Neural cell (in vitro differentiated cells): ENCODE results near the gene PKNOX1. TPM values are rescaled to one million over a fixed set of nuclear protein-coding genes. Genes with fewer than 3 reads are reported as not detected.

Source experiments
- H2AFZ ChIP-seq: fragments of 200-600, 300-800 bp; sonication (generic), shearing (Covaris generic); 2 replicates; pipeline ENCODE4 v1.6.0; 2014; ENCODE audit warnings: low read depth, mild to moderate bottlenecking, antibody characterized with exemption, low read length, moderate library complexity
- H3F3A ChIP-seq: fragments of 200-600 bp; shearing (Covaris generic); 2 replicates; pipeline ENCODE4 v1.6.1; 2016; ENCODE audit warnings: mild to moderate bottlenecking, moderate library complexity, mixed read lengths, antibody characterized with exemption, low read length; ENCODE audit not compliant: insufficient read depth, poor library complexity, severe bottlenecking
- H3K27ac ChIP-seq: fragments of 200-600, 300-800 bp; sonication (generic), shearing (Covaris generic); 2 replicates; pipeline ENCODE4 v1.5.1; 2014; ENCODE audit warnings: mild to moderate bottlenecking, low read length, moderate library complexity
- H3K27me3 ChIP-seq: fragments of 300-800, 200-600 bp; sonication (generic), shearing (Covaris generic); 2 replicates; pipeline ENCODE4 v1.6.0; 2014; ENCODE audit warnings: mild to moderate bottlenecking, low read depth, low read length, moderate library complexity; ENCODE audit not compliant: insufficient read depth
- H3K36me3 ChIP-seq: fragments of 300-800, 200-600 bp; sonication (generic), shearing (Covaris generic); 2 replicates; pipeline ENCODE4 v1.5.1; 2014; ENCODE audit warnings: mild to moderate bottlenecking, antibody characterized with exemption, low read length, moderate library complexity; ENCODE audit not compliant: insufficient read depth
- H3K4me2 ChIP-seq: fragments of 300-800, 200-600 bp; sonication (generic), shearing (Covaris generic); 2 replicates; pipeline ENCODE4 v1.6.0; 2014; ENCODE audit warnings: mild to moderate bottlenecking, low read length
- H3K4me3 ChIP-seq: fragments of 300-800, 200-600 bp; sonication (generic), shearing (Covaris generic); 2 replicates; pipeline ENCODE4 v1.5.1; 2014; ENCODE audit warnings: mild to moderate bottlenecking, low read length, moderate library complexity
- H3K79me2 ChIP-seq: fragments of 200-600 bp; shearing (Covaris generic); replicated peaks from 2 replicates; pipeline ENCODE4 v1.6.0; 2014; ENCODE audit warnings: mild to moderate bottlenecking, low read length, moderate library complexity; ENCODE audit not compliant: insufficient read depth
- H3K9ac ChIP-seq: fragments of 300-800, 200-600 bp; sonication (generic), shearing (Covaris generic); 2 replicates; pipeline ENCODE4 v1.6.1; 2016; ENCODE audit warnings: mild to moderate bottlenecking, low read length, mixed read lengths
- H3K9me2 ChIP-seq: fragments of 200-600 bp; shearing (Covaris generic); 2 replicates; pipeline ENCODE4 v1.6.1; 2016; ENCODE audit warnings: mild to moderate bottlenecking, low read length, mixed read lengths; ENCODE audit not compliant: insufficient read depth
- H3K9me3 ChIP-seq: fragments of 200-600, 300-800 bp; sonication (generic), shearing (Covaris generic); 2 replicates; pipeline ENCODE4 v1.6.1; 2016; ENCODE audit warnings: mild to moderate bottlenecking, mixed run types, low read length, moderate library complexity, mixed read lengths
- H4K20me1 ChIP-seq: fragments of 200-600 bp; shearing (Covaris generic); 2 replicates; pipeline ENCODE4 v1.6.1; 2016; ENCODE audit warnings: mild to moderate bottlenecking, mixed run types; ENCODE audit not compliant: insufficient read depth
- EP300 ChIP-seq: fragments of 450-650 bp; conservative IDR thresholded peaks from 2 replicates; pipeline ENCODE4 v1.6.1; 2014; ENCODE audit warnings: antibody characterized with exemption, mild to moderate bottlenecking, moderate library complexity; ENCODE audit not compliant: poor library complexity, severe bottlenecking
- EZH2 ChIP-seq: fragments of 200-600, 300-800 bp; shearing (Covaris generic), sonication (generic); IDR thresholded peaks from 2 replicates; pipeline ENCODE4 v1.6.1; 2014; ENCODE audit warnings: antibody characterized with exemption, low read length, borderline replicate concordance, mild to moderate bottlenecking; ENCODE audit not compliant: insufficient read depth, poor library complexity, severe bottlenecking
- MXI1 ChIP-seq: fragments of 450-650 bp; conservative IDR thresholded peaks from 2 replicates; pipeline ENCODE4 v1.6.1; 2014; ENCODE audit warnings: antibody characterized with exemption, mild to moderate bottlenecking; ENCODE audit not compliant: poor library complexity, severe bottlenecking
- POLR2AphosphoS5 ChIP-seq: IDR thresholded peaks from 2 replicates; pipeline ENCODE4 v1.6.1; 2012
- RAD21 ChIP-seq: fragments of 450-650 bp; conservative IDR thresholded peaks from 2 replicates; pipeline ENCODE4 v1.6.1; 2014; ENCODE audit warnings: antibody characterized with exemption, mild to moderate bottlenecking, moderate library complexity
- SMC3 ChIP-seq: fragments of 450-650 bp; conservative IDR thresholded peaks from 2 replicates; pipeline ENCODE4 v1.6.1; 2014; ENCODE audit warnings: antibody characterized with exemption, mild to moderate bottlenecking, moderate library complexity; ENCODE audit not compliant: poor library complexity
- TAF1 ChIP-seq: IDR thresholded peaks from 2 replicates; pipeline ENCODE4 v1.6.1; 2012; ENCODE audit warnings: low read depth
- polyA plus RNA-seq: library from polyadenylated mRNA; depleted of rRNA; stranded (reverse); fragments of >200 nt; gene quantifications from 2 replicates; pipeline ENCODE4 v1.2.3, GENCODE V29; 2014
- TF ChIP-seq, protein P1 (sequence below): fragments of 450-650 bp; IDR thresholded peaks from 2 replicates; pipeline ENCODE4 v1.5.1; 2014; ENCODE audit warnings: antibody characterized with exemption, mild to moderate bottlenecking, moderate library complexity; ENCODE audit not compliant: poor library complexity, severe bottlenecking
- TF ChIP-seq, protein P2 (sequence below): IDR thresholded peaks from 2 replicates; pipeline ENCODE4 v1.6.1; 2012; ENCODE audit warnings: borderline replicate concordance

Gene PKNOX1
- polyA plus RNA-seq, 1 donor from 2014 or later, result 6.9 TPM

DNA sequence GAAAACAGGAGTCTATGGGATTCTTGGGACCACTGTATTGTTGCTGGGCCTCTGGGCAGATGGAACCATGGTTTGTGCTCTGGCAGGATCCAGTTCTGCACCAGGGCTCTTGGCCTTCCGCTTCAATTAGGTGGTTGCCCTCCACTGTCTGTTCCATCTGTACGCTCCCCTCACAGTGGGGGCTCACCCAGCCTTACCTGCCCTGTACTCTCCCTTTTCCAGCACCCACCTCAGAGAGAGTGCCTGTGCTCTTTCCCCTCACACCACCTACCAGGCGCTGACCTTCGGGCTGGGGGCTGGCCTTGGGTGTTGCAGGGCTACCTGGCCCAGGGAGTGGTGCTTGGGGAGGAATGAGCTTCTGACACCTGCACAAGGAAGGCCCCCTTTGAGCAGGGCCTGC is 7.5 kb downstream of the PKNOX1 start:
- no peak overlapping the region for H3K9ac ChIP-seq
- H3K27me3 ChIP-seq, result no peaks in the 10 kb centered on the region
- H3K79me2 ChIP-seq, result peaks cover 17% of the 10 kb centered on the region
- no peak overlapping the region for H3K27ac ChIP-seq
- no peaks in the 10 kb centered on the region for H4K20me1 ChIP-seq
- H3K36me3 ChIP-seq, result no peaks in the 10 kb centered on the region
- H2AFZ ChIP-seq, result no peak overlapping the region
- peaks cover 2% of the 10 kb centered on the region for H3F3A ChIP-seq
- peaks cover 4% of the 10 kb centered on the region for H3K9me3 ChIP-seq
- H3K9me2 ChIP-seq, result no peaks in the 10 kb centered on the region
- H3K4me3 ChIP-seq, result no peak overlapping the region
- TF ChIP-seq, protein P1, sequence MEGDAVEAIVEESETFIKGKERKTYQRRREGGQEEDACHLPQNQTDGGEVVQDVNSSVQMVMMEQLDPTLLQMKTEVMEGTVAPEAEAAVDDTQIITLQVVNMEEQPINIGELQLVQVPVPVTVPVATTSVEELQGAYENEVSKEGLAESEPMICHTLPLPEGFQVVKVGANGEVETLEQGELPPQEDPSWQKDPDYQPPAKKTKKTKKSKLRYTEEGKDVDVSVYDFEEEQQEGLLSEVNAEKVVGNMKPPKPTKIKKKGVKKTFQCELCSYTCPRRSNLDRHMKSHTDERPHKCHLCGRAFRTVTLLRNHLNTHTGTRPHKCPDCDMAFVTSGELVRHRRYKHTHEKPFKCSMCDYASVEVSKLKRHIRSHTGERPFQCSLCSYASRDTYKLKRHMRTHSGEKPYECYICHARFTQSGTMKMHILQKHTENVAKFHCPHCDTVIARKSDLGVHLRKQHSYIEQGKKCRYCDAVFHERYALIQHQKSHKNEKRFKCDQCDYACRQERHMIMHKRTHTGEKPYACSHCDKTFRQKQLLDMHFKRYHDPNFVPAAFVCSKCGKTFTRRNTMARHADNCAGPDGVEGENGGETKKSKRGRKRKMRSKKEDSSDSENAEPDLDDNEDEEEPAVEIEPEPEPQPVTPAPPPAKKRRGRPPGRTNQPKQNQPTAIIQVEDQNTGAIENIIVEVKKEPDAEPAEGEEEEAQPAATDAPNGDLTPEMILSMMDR, result no peak
- no peak overlapping the region for H3K4me2 ChIP-seq

DNA sequence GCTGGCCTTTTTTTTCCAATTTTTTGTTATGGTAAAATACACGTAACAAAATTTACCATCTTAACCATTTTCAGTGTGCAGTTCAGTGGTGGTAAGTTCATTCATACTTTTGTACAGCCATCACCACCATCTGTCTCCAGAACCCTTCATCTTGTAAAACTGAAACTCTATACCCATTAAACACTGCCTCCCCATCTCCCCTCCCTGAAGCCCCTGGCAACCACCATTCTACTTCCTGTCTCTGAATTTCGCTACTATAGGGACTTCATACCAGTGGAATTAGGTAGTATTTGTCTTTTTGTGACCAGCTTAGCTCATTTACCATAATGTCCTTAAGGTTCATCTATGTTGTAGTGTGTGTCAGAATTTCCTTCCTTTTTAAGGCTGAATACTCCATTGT is 8.7 kb downstream of the PKNOX1 start:
- peaks cover 6% of the 10 kb centered on the region for H3K79me2 ChIP-seq
- no peak overlapping the region for H3K4me2 ChIP-seq
- no peaks in the 10 kb centered on the region for H3K9me3 ChIP-seq
- H3K27me3 ChIP-seq, result no peaks in the 10 kb centered on the region
- TF ChIP-seq EP300, result no peak
- TF ChIP-seq, protein P2, sequence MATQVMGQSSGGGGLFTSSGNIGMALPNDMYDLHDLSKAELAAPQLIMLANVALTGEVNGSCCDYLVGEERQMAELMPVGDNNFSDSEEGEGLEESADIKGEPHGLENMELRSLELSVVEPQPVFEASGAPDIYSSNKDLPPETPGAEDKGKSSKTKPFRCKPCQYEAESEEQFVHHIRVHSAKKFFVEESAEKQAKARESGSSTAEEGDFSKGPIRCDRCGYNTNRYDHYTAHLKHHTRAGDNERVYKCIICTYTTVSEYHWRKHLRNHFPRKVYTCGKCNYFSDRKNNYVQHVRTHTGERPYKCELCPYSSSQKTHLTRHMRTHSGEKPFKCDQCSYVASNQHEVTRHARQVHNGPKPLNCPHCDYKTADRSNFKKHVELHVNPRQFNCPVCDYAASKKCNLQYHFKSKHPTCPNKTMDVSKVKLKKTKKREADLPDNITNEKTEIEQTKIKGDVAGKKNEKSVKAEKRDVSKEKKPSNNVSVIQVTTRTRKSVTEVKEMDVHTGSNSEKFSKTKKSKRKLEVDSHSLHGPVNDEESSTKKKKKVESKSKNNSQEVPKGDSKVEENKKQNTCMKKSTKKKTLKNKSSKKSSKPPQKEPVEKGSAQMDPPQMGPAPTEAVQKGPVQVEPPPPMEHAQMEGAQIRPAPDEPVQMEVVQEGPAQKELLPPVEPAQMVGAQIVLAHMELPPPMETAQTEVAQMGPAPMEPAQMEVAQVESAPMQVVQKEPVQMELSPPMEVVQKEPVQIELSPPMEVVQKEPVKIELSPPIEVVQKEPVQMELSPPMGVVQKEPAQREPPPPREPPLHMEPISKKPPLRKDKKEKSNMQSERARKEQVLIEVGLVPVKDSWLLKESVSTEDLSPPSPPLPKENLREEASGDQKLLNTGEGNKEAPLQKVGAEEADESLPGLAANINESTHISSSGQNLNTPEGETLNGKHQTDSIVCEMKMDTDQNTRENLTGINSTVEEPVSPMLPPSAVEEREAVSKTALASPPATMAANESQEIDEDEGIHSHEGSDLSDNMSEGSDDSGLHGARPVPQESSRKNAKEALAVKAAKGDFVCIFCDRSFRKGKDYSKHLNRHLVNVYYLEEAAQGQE, result no peak
- TF ChIP-seq, protein P1, result no peak
- TF ChIP-seq MXI1, result no peak
- no peak for TF ChIP-seq TAF1
- TF ChIP-seq EZH2, result no peak
- no peak for TF ChIP-seq SMC3
- TF ChIP-seq POLR2AphosphoS5, result no peak
- TF ChIP-seq RAD21, result no peak
- H3K9ac ChIP-seq, result no peak overlapping the region
- H3K27ac ChIP-seq, result no peak overlapping the region
- no peak overlapping the region for H2AFZ ChIP-seq
- H4K20me1 ChIP-seq, result no peaks in the 10 kb centered on the region
- H3K4me3 ChIP-seq, result no peak overlapping the region
- H3K36me3 ChIP-seq, result no peaks in the 10 kb centered on the region
- H3F3A ChIP-seq, result no peaks in the 10 kb centered on the region
- no peaks in the 10 kb centered on the region for H3K9me2 ChIP-seq
